Epithelial cell of esophagus (primary cell): ENCODE results near the gene SMAGP.
"Not testable (repeated sequence)": the region's sequence is repeated elsewhere in the genome, so short reads cannot be mapped to it uniquely, and the experiment has no call there.

Experiments used
- DNase-seq: peaks from one replicate; pipeline ENCODE4 v3.0.0; 2010; ENCODE audit warnings: low read depth
- H3K4me3 ChIP-seq: 2 replicates; pipeline ENCODE4 v1.5.1; 2011; ENCODE audit warnings: mild to moderate bottlenecking, low read length, control low read depth
- CTCF ChIP-seq: IDR thresholded peaks from 2 replicates; pipeline ENCODE4 v1.5.1; 2011; ENCODE audit warnings: low read depth, mild to moderate bottlenecking, low read length, control low read depth, inconsistent platforms; ENCODE audit not compliant: insufficient read depth; ENCODE audit errors: missing control alignments

Gene SMAGP

GRCh38 chr12:51270067-51270950 lies at the start of gene SMAGP:
Gene SMAGP (minus strand): TSS chr12:51270415. CDS start chr12:51269278, 1,137 bp downstream.
- DNase-seq, result peak; percentile 77
- no peak for TF ChIP-seq CTCF

GRCh38 chr12:51318846-51319599 lies 48.8 kb upstream of the SMAGP start:
- H3K4me3 ChIP-seq, result no peak overlapping the region
- TF ChIP-seq CTCF, result no peak
- peak; percentile 39 for DNase-seq

More at GRCh38 chr12:51270067-51270950, at the start of gene SMAGP:
- peak within 1 kb of the TSS; percentile 63 for H3K4me3 ChIP-seq

GRCh38 chr12:51318057-51318806 lies 48.0 kb upstream of the SMAGP start:
- DNase-seq, result peak; percentile 27
- not testable (repeated sequence) for H3K4me3 ChIP-seq

- no peak overlapping the region for H3K4me3 ChIP-seq
- DNase-seq, result no peak
- TF ChIP-seq CTCF, result no peak
These were observed 41.2 kb upstream of the SMAGP start for GRCh38 chr12:51311389-51311788.

GRCh38 chr12:51307655-51308593 lies 37.7 kb upstream of the SMAGP start:
- no peak for TF ChIP-seq CTCF
- peak; percentile 91 for DNase-seq
- no peak overlapping the region for H3K4me3 ChIP-seq

- no peak for TF ChIP-seq CTCF
- H3K4me3 ChIP-seq, result no peak overlapping the region
- no peak for DNase-seq
These were observed 36.3 kb upstream of the SMAGP start for GRCh38 chr12:51306507-51306906.

GRCh38 chr12:51300768-51301167 lies 30.6 kb upstream of the SMAGP start:
- DNase-seq, H3K4me3 ChIP-seq: not testable (repeated sequence)
